ENCODE results near the gene FBLIM1.
"Not testable (repeated sequence)": the region's sequence is repeated elsewhere in the genome, so short reads cannot be mapped to it uniquely, and the experiment has no call there.

The FBLIM1 gene

GRCh38 chr1:15797614-15798390, 39.2 kb downstream of the FBLIM1 start:
- H3K4me1 ChIP-seq (ENCODE audit: control insufficient read depth, insufficient read depth, low read length): peaks cover 53% of the 10 kb centered on the region
- H3K4me3 ChIP-seq (ENCODE audit: low read length): no peak overlapping the region
- H3K36me3 ChIP-seq (ENCODE audit: control insufficient read depth, insufficient read depth, low read length): no peaks in the 10 kb centered on the region
- H3K9me3 ChIP-seq (ENCODE audit: control insufficient read depth, low read length): no peaks in the 10 kb centered on the region
- H3K9ac ChIP-seq (ENCODE audit: low read length): no peak overlapping the region
- no peaks in the 10 kb centered on the region for H3K27me3 ChIP-seq (ENCODE audit: control insufficient read depth, insufficient read depth, low read length)

- Histone ChIP-seq H3K9me3 (ENCODE audit: control insufficient read depth, low read length) (no peaks in the 10 kb centered on the region), H3K9ac (ENCODE audit: low read length) (no peak overlapping the region), H3K27me3 (ENCODE audit: control insufficient read depth, insufficient read depth, low read length) (no peaks in the 10 kb centered on the region), H3K4me3 (ENCODE audit: low read length) (no peak overlapping the region), H3K36me3 (ENCODE audit: control insufficient read depth, insufficient read depth, low read length) (no peaks in the 10 kb centered on the region), H3K4me1 (ENCODE audit: control insufficient read depth, insufficient read depth, low read length) (peaks cover 53% of the 10 kb centered on the region)
Observed at GRCh38 chr1:15799004-15799867, 40.6 kb downstream of the FBLIM1 start.

GRCh38 chr1:15799928-15800835, 41.6 kb downstream of the FBLIM1 start:
- Histone ChIP-seq H3K9ac (ENCODE audit: low read length) (no peak overlapping the region), H3K36me3 (ENCODE audit: control insufficient read depth, insufficient read depth, low read length) (no peaks in the 10 kb centered on the region), H3K4me3 (ENCODE audit: low read length) (no peak overlapping the region), H3K4me1 (ENCODE audit: control insufficient read depth, insufficient read depth, low read length) (peaks cover 49% of the 10 kb centered on the region), H3K9me3 (ENCODE audit: control insufficient read depth, low read length) (no peaks in the 10 kb centered on the region), H3K27me3 (ENCODE audit: control insufficient read depth, insufficient read depth, low read length) (no peaks in the 10 kb centered on the region)

- Histone ChIP-seq H3K4me3 (ENCODE audit: low read length) (no peak overlapping the region), H3K27me3 (ENCODE audit: control insufficient read depth, insufficient read depth, low read length) (no peaks in the 10 kb centered on the region), H3K36me3 (ENCODE audit: control insufficient read depth, insufficient read depth, low read length) (no peaks in the 10 kb centered on the region), H3K4me1 (ENCODE audit: control insufficient read depth, insufficient read depth, low read length) (peaks cover 35% of the 10 kb centered on the region), H3K9ac (ENCODE audit: low read length) (no peak overlapping the region), H3K9me3 (ENCODE audit: control insufficient read depth, low read length) (no peaks in the 10 kb centered on the region)
Observed at GRCh38 chr1:15802234-15802965, 43.8 kb downstream of the FBLIM1 start.

GRCh38 chr1:15803380-15803779, 44.8 kb downstream of the FBLIM1 start:
- Histone ChIP-seq H3K4me1 (ENCODE audit: control insufficient read depth, insufficient read depth, low read length) (peaks cover 32% of the 10 kb centered on the region), H3K9ac (ENCODE audit: low read length) (no peak overlapping the region), H3K9me3 (ENCODE audit: control insufficient read depth, low read length) (no peaks in the 10 kb centered on the region), H3K27me3 (ENCODE audit: control insufficient read depth, insufficient read depth, low read length) (no peaks in the 10 kb centered on the region), H3K4me3 (ENCODE audit: low read length) (no peak overlapping the region), H3K36me3 (ENCODE audit: control insufficient read depth, insufficient read depth, low read length) (no peaks in the 10 kb centered on the region)

- Histone ChIP-seq H3K4me3 (ENCODE audit: low read length) (no peak overlapping the region), H3K4me1 (ENCODE audit: control insufficient read depth, insufficient read depth, low read length) (peaks cover 35% of the 10 kb centered on the region), H3K9me3 (ENCODE audit: control insufficient read depth, low read length) (no peaks in the 10 kb centered on the region), H3K36me3 (ENCODE audit: control insufficient read depth, insufficient read depth, low read length) (no peaks in the 10 kb centered on the region), H3K27me3 (ENCODE audit: control insufficient read depth, insufficient read depth, low read length) (no peaks in the 10 kb centered on the region), H3K9ac (ENCODE audit: low read length) (no peak overlapping the region)
Observed at GRCh38 chr1:15804060-15804459, 45.5 kb downstream of the FBLIM1 start.

GRCh38 chr1:15807121-15807520, 48.5 kb downstream of the FBLIM1 start:
- H3K4me3 ChIP-seq (ENCODE audit: low read length): no peak overlapping the region
- peaks cover 11% of the 10 kb centered on the region for H3K4me1 ChIP-seq (ENCODE audit: control insufficient read depth, insufficient read depth, low read length)
- H3K9ac ChIP-seq (ENCODE audit: low read length): no peak overlapping the region
- no peaks in the 10 kb centered on the region for H3K9me3 ChIP-seq (ENCODE audit: control insufficient read depth, low read length)
- H3K27me3 ChIP-seq (ENCODE audit: control insufficient read depth, insufficient read depth, low read length): no peaks in the 10 kb centered on the region
- no peaks in the 10 kb centered on the region for H3K36me3 ChIP-seq (ENCODE audit: control insufficient read depth, insufficient read depth, low read length)

GRCh38 chr1:15807549-15807948, 49.0 kb downstream of the FBLIM1 start, which contains the start of gene UQCRHL:
Gene UQCRHL (minus strand): TSS chr1:15807649. CDS start chr1:15807649, 0 bp downstream.
- not testable (repeated sequence) for H3K4me3 ChIP-seq (ENCODE audit: low read length); H3K9me3 ChIP-seq (ENCODE audit: control insufficient read depth, low read length); H3K9ac ChIP-seq (ENCODE audit: low read length); H3K27me3 ChIP-seq (ENCODE audit: control insufficient read depth, insufficient read depth, low read length); H3K36me3 ChIP-seq (ENCODE audit: control insufficient read depth, insufficient read depth, low read length)
- H3K4me1 ChIP-seq (ENCODE audit: control insufficient read depth, insufficient read depth, low read length): peaks cover 11% of the 10 kb centered on the region

- Histone ChIP-seq H3K9ac (ENCODE audit: low read length) (no peak overlapping the region), H3K4me3 (ENCODE audit: low read length) (no peak overlapping the region), H3K4me1 (ENCODE audit: control insufficient read depth, insufficient read depth, low read length) (peaks cover 11% of the 10 kb centered on the region), H3K27me3 (ENCODE audit: control insufficient read depth, insufficient read depth, low read length) (no peaks in the 10 kb centered on the region), H3K36me3 (ENCODE audit: control insufficient read depth, insufficient read depth, low read length) (no peaks in the 10 kb centered on the region), H3K9me3 (ENCODE audit: control insufficient read depth, low read length) (no peaks in the 10 kb centered on the region)
Observed at GRCh38 chr1:15808955-15809354, 50.4 kb downstream of the FBLIM1 start.

GRCh38 chr1:15810073-15810472, 51.5 kb downstream of the FBLIM1 start:
- H3K27me3 ChIP-seq (ENCODE audit: control insufficient read depth, insufficient read depth, low read length): no peaks in the 10 kb centered on the region
- H3K4me3 ChIP-seq (ENCODE audit: low read length): no peak overlapping the region
- H3K9me3 ChIP-seq (ENCODE audit: control insufficient read depth, low read length): no peaks in the 10 kb centered on the region

GRCh38 chr1:15816674-15817073, 58.1 kb downstream of the FBLIM1 start:
- no peaks in the 10 kb centered on the region for H3K9me3 ChIP-seq (ENCODE audit: control insufficient read depth, low read length)

More at GRCh38 chr1:15810073-15810472, 51.5 kb downstream of the FBLIM1 start:
- H3K36me3 ChIP-seq (ENCODE audit: control insufficient read depth, insufficient read depth, low read length): no peaks in the 10 kb centered on the region
- no peak overlapping the region for H3K9ac ChIP-seq (ENCODE audit: low read length)
- H3K4me1 ChIP-seq (ENCODE audit: control insufficient read depth, insufficient read depth, low read length): peaks cover 11% of the 10 kb centered on the region

More at GRCh38 chr1:15816674-15817073, 58.1 kb downstream of the FBLIM1 start:
- Histone ChIP-seq H3K9ac (ENCODE audit: low read length) (no peak overlapping the region), H3K4me1 (ENCODE audit: control insufficient read depth, insufficient read depth, low read length) (peaks cover 5% of the 10 kb centered on the region), H3K36me3 (ENCODE audit: control insufficient read depth, insufficient read depth, low read length) (no peaks in the 10 kb centered on the region), H3K4me3 (ENCODE audit: low read length) (no peak overlapping the region), H3K27me3 (ENCODE audit: control insufficient read depth, insufficient read depth, low read length) (no peaks in the 10 kb centered on the region)

Data from mucosa of stomach (tissue), 1 donor.